KOPT-K1 (cell line): Measurements from ENCODE around the gene ROR1.

Source experiments
- H3K27ac ChIP-seq: fragments of 200-600 bp; sonication (generic); 2 replicates; pipeline ENCODE4 v1.5.1; 2016; ENCODE audit warnings: antibody characterized with exemption, mild to moderate bottlenecking, low read depth, low read length; ENCODE audit not compliant: poor library complexity, severe bottlenecking
- H3K36me3 ChIP-seq: fragments of 200-600 bp; sonication (generic); 2 replicates; pipeline ENCODE4 v1.5.1; 2017; ENCODE audit warnings: antibody characterized with exemption, mild to moderate bottlenecking, low read length, moderate library complexity; ENCODE audit not compliant: insufficient read depth
- H3K9me3 ChIP-seq: fragments of 200-600 bp; sonication (generic); 2 replicates; pipeline ENCODE4 v1.5.1; 2017; ENCODE audit warnings: antibody characterized with exemption, low read length, mild to moderate bottlenecking; ENCODE audit not compliant: insufficient read depth, poor library complexity, severe bottlenecking

Gene ROR1

GRCh38 chr1:63863145-63863544 lies 89.3 kb downstream of the ROR1 start:
- no peak overlapping the region for H3K27ac ChIP-seq

GRCh38 chr1:63864224-63864641 lies 90.4 kb downstream of the ROR1 start:
- Histone ChIP-seq H3K27ac (no peak overlapping the region), H3K36me3 (no peaks in the 10 kb centered on the region), H3K9me3 (no peaks in the 10 kb centered on the region)

More at GRCh38 chr1:63863145-63863544, 89.3 kb downstream of the ROR1 start:
- Histone ChIP-seq H3K9me3 (no peaks in the 10 kb centered on the region), H3K36me3 (no peaks in the 10 kb centered on the region)

- H3K9me3 ChIP-seq, result no peaks in the 10 kb centered on the region
- H3K36me3 ChIP-seq, result no peaks in the 10 kb centered on the region
- H3K27ac ChIP-seq, result no peak overlapping the region
Measured at GRCh38 chr1:63865561-63865960, 91.7 kb downstream of the ROR1 start.

- Histone ChIP-seq H3K36me3 (no peaks in the 10 kb centered on the region), H3K9me3 (no peaks in the 10 kb centered on the region), H3K27ac (no peak overlapping the region)
Measured at GRCh38 chr1:63866084-63866483, 92.3 kb downstream of the ROR1 start.

- no peaks in the 10 kb centered on the region for H3K9me3 ChIP-seq
- H3K27ac ChIP-seq, result no peak overlapping the region
- no peaks in the 10 kb centered on the region for H3K36me3 ChIP-seq
Measured at GRCh38 chr1:63867429-63868176, 93.8 kb downstream of the ROR1 start.

GRCh38 chr1:63868268-63868781 lies 94.5 kb downstream of the ROR1 start:
- H3K9me3 ChIP-seq, result no peaks in the 10 kb centered on the region
- H3K27ac ChIP-seq, result no peak overlapping the region
- no peaks in the 10 kb centered on the region for H3K36me3 ChIP-seq

- Histone ChIP-seq H3K9me3 (no peaks in the 10 kb centered on the region), H3K27ac (no peak overlapping the region), H3K36me3 (no peaks in the 10 kb centered on the region)
Measured at GRCh38 chr1:63870152-63870551, 96.3 kb downstream of the ROR1 start.

- Histone ChIP-seq H3K9me3 (no peaks in the 10 kb centered on the region), H3K36me3 (no peaks in the 10 kb centered on the region), H3K27ac (no peak overlapping the region)
Measured at GRCh38 chr1:63871463-63871862, 97.6 kb downstream of the ROR1 start.

GRCh38 chr1:63873751-63874150 lies 99.9 kb downstream of the ROR1 start:
- no peaks in the 10 kb centered on the region for H3K36me3 ChIP-seq
- H3K27ac ChIP-seq, result no peak overlapping the region
- no peaks in the 10 kb centered on the region for H3K9me3 ChIP-seq

- no peaks in the 10 kb centered on the region for H3K9me3 ChIP-seq
- H3K36me3 ChIP-seq, result no peaks in the 10 kb centered on the region
- no peak overlapping the region for H3K27ac ChIP-seq
Measured at GRCh38 chr1:63874278-63874880, 100.6 kb downstream of the ROR1 start.

GRCh38 chr1:63875636-63876035 lies 101.8 kb downstream of the ROR1 start:
- H3K36me3 ChIP-seq, result no peaks in the 10 kb centered on the region
- no peak overlapping the region for H3K27ac ChIP-seq
- no peaks in the 10 kb centered on the region for H3K9me3 ChIP-seq

GRCh38 chr1:63877021-63877767 lies 103.4 kb downstream of the ROR1 start:
- no peak overlapping the region for H3K27ac ChIP-seq

GRCh38 chr1:63877816-63878215 lies 104.0 kb downstream of the ROR1 start:
- H3K36me3 ChIP-seq, result no peaks in the 10 kb centered on the region
- H3K27ac ChIP-seq, result no peak overlapping the region
- no peaks in the 10 kb centered on the region for H3K9me3 ChIP-seq

More at GRCh38 chr1:63877021-63877767, 103.4 kb downstream of the ROR1 start:
- H3K9me3 ChIP-seq, result no peaks in the 10 kb centered on the region
- no peaks in the 10 kb centered on the region for H3K36me3 ChIP-seq

- no peaks in the 10 kb centered on the region for H3K9me3 ChIP-seq
- no peaks in the 10 kb centered on the region for H3K36me3 ChIP-seq
- no peak overlapping the region for H3K27ac ChIP-seq
Measured at GRCh38 chr1:63878932-63879331, 105.1 kb downstream of the ROR1 start.

- no peak overlapping the region for H3K27ac ChIP-seq
Measured at GRCh38 chr1:63880958-63881576, 107.2 kb downstream of the ROR1 start.

More at GRCh38 chr1:63880958-63881576, 107.2 kb downstream of the ROR1 start:
- no peaks in the 10 kb centered on the region for H3K36me3 ChIP-seq
- H3K9me3 ChIP-seq, result no peaks in the 10 kb centered on the region
